ENCODE results near the gene DNAJB12.

Gene DNAJB12

GRCh38 chr10:72318418-72319262 lies 36.1 kb downstream of the DNAJB12 start:
- Histone ChIP-seq H3K9me3 (ENCODE audit: insufficient read depth, low read length) (no peaks in the 10 kb centered on the region), H3K4me1 (ENCODE audit: insufficient read depth, insufficient read length) (peaks cover 25% of the 10 kb centered on the region), H3K27me3 (ENCODE audit: insufficient read depth, insufficient read length) (peaks cover 6% of the 10 kb centered on the region), H3K4me3 (ENCODE audit: insufficient read length, low read depth) (no peak overlapping the region), H3K36me3 (ENCODE audit: insufficient read depth, insufficient read length, low read length) (no peaks in the 10 kb centered on the region), H3K9ac (ENCODE audit: insufficient read length, low read depth) (no peak overlapping the region)
- no peak for DNase-seq (ENCODE audit: low read depth, low spot score)
- TF ChIP-seq YY1 (IDR thresholded peaks at IDR 0.05; ENCODE audit: insufficient read depth, insufficient read length) (no peak), ZNF274 (IDR thresholded peaks at IDR 0.05; ENCODE audit: low read depth, low read length) (no peak), SUZ12 (IDR thresholded peaks at IDR 0.05; ENCODE audit: extremely low read depth, insufficient read depth, insufficient read length) (no peak)

DNA sequence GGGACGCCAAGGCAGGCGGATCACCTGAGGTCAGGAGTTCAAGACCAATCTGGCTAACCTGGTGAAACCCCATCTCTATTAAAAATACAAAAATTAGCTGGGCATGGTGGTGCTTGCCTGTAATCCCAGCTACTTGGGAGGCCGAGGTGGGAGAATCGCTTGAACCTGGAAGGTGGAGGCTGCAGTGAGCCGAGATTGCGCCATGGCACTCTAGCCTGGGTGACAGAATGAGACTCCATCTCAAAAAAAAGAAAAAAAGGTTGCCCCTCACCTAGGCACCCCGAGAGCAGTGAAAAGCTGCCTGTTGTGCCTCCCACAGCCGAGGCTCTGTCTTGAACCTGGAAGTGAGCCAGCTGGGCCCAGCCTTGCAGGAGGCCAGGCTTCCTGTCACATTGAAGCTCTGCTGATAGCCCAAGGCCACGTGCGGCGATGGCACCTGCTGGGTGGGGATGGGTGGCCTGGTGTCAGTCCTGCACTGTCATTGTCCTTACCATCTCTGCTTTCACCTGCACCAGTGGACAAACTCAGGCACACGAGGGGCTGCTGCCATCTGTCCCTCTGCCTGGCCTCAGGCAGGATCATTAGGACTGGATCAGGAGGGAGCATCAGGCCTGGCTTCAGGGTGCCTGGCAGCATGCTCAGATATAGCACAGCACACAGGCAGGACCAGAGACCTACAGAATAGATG lies 37.8 kb downstream of the DNAJB12 start:
- Histone ChIP-seq H3K36me3 (ENCODE audit: insufficient read depth, insufficient read length, low read length) (no peaks in the 10 kb centered on the region), H3K4me1 (ENCODE audit: insufficient read depth, insufficient read length) (peaks cover 14% of the 10 kb centered on the region), H3K9ac (ENCODE audit: insufficient read length, low read depth) (no peak overlapping the region), H3K4me3 (ENCODE audit: insufficient read length, low read depth) (no peak overlapping the region), H3K27me3 (ENCODE audit: insufficient read depth, insufficient read length) (peaks cover 6% of the 10 kb centered on the region), H3K9me3 (ENCODE audit: insufficient read depth, low read length) (no peaks in the 10 kb centered on the region)
- DNase-seq (ENCODE audit: low read depth, low spot score) = no peak
- TF ChIP-seq ZNF274 (IDR thresholded peaks at IDR 0.05; ENCODE audit: low read depth, low read length) = no peak
- TF ChIP-seq SUZ12 (IDR thresholded peaks at IDR 0.05; ENCODE audit: extremely low read depth, insufficient read depth, insufficient read length) = no peak
- TF ChIP-seq YY1 (IDR thresholded peaks at IDR 0.05; ENCODE audit: insufficient read depth, insufficient read length) = no peak

GRCh38 chr10:72316386-72316700 lies 38.4 kb downstream of the DNAJB12 start:
- H3K9me3 ChIP-seq (ENCODE audit: insufficient read depth, low read length) = no peaks in the 10 kb centered on the region
- no peak overlapping the region for H3K9ac ChIP-seq (ENCODE audit: insufficient read length, low read depth)
- no peak overlapping the region for H3K4me3 ChIP-seq (ENCODE audit: insufficient read length, low read depth)
- DNase-seq (ENCODE audit: low read depth, low spot score) = no peak
- H3K36me3 ChIP-seq (ENCODE audit: insufficient read depth, insufficient read length, low read length) = no peaks in the 10 kb centered on the region
- peaks cover 11% of the 10 kb centered on the region for H3K4me1 ChIP-seq (ENCODE audit: insufficient read depth, insufficient read length)
- no peak for TF ChIP-seq SUZ12 (IDR thresholded peaks at IDR 0.05; ENCODE audit: extremely low read depth, insufficient read depth, insufficient read length)
- no peak for TF ChIP-seq ZNF274 (IDR thresholded peaks at IDR 0.05; ENCODE audit: low read depth, low read length)
- TF ChIP-seq YY1 (IDR thresholded peaks at IDR 0.05; ENCODE audit: insufficient read depth, insufficient read length) = no peak
- peaks cover 6% of the 10 kb centered on the region for H3K27me3 ChIP-seq (ENCODE audit: insufficient read depth, insufficient read length)

DNA sequence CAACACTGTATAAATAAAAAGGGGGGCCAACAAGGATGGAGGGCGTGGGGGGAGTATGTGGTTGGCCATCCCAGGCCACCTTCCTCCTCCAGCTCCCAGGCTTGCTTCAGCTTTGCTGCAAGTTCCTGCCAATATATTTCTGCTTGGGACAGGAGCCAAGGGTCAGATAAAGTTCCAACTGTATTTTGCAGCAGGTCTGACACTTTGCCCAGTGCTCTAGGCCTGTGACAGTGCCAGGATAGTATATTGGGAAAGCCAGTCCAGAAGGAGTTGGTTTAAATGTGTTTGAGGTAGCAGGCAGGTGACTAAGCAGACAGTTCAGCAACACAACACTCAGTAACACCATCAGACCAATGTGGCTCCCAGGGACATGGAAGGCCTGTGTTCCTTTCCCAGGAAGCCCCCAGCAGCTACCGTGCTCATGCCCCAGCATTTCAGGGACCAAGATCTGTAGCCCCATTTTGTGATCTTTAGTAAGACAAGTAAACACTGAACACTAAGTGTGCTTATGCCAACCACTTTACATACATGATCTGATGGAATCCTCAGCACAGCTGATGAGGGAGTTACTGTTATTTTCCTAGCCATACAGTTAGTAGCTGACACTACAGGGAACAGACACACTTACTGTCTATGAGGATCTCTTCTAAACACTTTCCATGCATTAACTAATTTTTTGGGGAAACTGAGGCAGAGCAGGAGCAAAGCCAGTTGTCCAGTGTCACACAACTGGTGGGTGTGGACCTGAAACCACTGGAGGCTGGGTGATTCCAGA lies 38.9 kb downstream of the DNAJB12 start:
- peaks cover 11% of the 10 kb centered on the region for H3K4me1 ChIP-seq (ENCODE audit: insufficient read depth, insufficient read length)
- no peaks in the 10 kb centered on the region for H3K36me3 ChIP-seq (ENCODE audit: insufficient read depth, insufficient read length, low read length)
- no peak for DNase-seq (ENCODE audit: low read depth, low spot score)
- no peak overlapping the region for H3K4me3 ChIP-seq (ENCODE audit: insufficient read length, low read depth)
- no peak overlapping the region for H3K9ac ChIP-seq (ENCODE audit: insufficient read length, low read depth)
- no peak for TF ChIP-seq YY1 (IDR thresholded peaks at IDR 0.05; ENCODE audit: insufficient read depth, insufficient read length)
- no peak for TF ChIP-seq ZNF274 (IDR thresholded peaks at IDR 0.05; ENCODE audit: low read depth, low read length)
- no peak for TF ChIP-seq SUZ12 (IDR thresholded peaks at IDR 0.05; ENCODE audit: extremely low read depth, insufficient read depth, insufficient read length)
- no peaks in the 10 kb centered on the region for H3K9me3 ChIP-seq (ENCODE audit: insufficient read depth, low read length)
- H3K27me3 ChIP-seq (ENCODE audit: insufficient read depth, insufficient read length) = peaks cover 6% of the 10 kb centered on the region

- Histone ChIP-seq H3K4me3 (ENCODE audit: insufficient read length, low read depth) (no peak overlapping the region), H3K9ac (ENCODE audit: insufficient read length, low read depth) (no peak overlapping the region), H3K4me1 (ENCODE audit: insufficient read depth, insufficient read length) (peaks cover 10% of the 10 kb centered on the region), H3K9me3 (ENCODE audit: insufficient read depth, low read length) (no peaks in the 10 kb centered on the region), H3K27me3 (ENCODE audit: insufficient read depth, insufficient read length) (peaks cover 6% of the 10 kb centered on the region), H3K36me3 (ENCODE audit: insufficient read depth, insufficient read length, low read length) (no peaks in the 10 kb centered on the region)
- TF ChIP-seq YY1 (IDR thresholded peaks at IDR 0.05; ENCODE audit: insufficient read depth, insufficient read length) (no peak), SUZ12 (IDR thresholded peaks at IDR 0.05; ENCODE audit: extremely low read depth, insufficient read depth, insufficient read length) (no peak), ZNF274 (IDR thresholded peaks at IDR 0.05; ENCODE audit: low read depth, low read length) (no peak)
- no peak for DNase-seq (ENCODE audit: low read depth, low spot score)
These were observed 39.7 kb downstream of the DNAJB12 start for GRCh38 chr10:72315054-72315453.

DNA sequence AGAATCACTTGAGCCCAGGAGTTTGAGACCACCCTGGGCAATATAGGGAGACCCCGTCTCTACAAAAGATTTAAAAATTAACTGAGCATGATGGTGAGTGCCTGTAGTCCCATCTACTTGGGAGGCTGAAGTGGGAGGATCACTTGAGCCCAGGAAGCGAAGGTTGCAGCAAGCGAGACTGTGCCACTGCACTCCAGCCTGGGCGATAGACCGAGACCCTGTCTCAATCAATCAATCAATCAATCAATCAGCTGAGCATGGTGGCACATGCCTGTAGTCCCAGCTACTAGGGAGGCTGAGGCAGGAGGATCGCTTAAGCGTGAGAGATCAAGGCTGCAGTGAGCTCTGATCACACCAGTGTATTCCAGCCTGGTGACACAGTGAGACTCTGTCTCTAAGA lies 40.5 kb downstream of the DNAJB12 start:
- no peak for TF ChIP-seq SUZ12 (IDR thresholded peaks at IDR 0.05; ENCODE audit: extremely low read depth, insufficient read depth, insufficient read length)
- TF ChIP-seq YY1 (IDR thresholded peaks at IDR 0.05; ENCODE audit: insufficient read depth, insufficient read length) = no peak
- no peak for TF ChIP-seq ZNF274 (IDR thresholded peaks at IDR 0.05; ENCODE audit: low read depth, low read length)
- Histone ChIP-seq H3K9me3 (ENCODE audit: insufficient read depth, low read length) (no peaks in the 10 kb centered on the region), H3K4me3 (ENCODE audit: insufficient read length, low read depth) (no peak overlapping the region), H3K9ac (ENCODE audit: insufficient read length, low read depth) (no peak overlapping the region), H3K36me3 (ENCODE audit: insufficient read depth, insufficient read length, low read length) (no peaks in the 10 kb centered on the region), H3K27me3 (ENCODE audit: insufficient read depth, insufficient read length) (peaks cover 6% of the 10 kb centered on the region), H3K4me1 (ENCODE audit: insufficient read depth, insufficient read length) (peaks cover 11% of the 10 kb centered on the region)
- DNase-seq (ENCODE audit: low read depth, low spot score) = no peak
